ENCODE data around the gene BAD.
A peak's percentile ranks its signal among the peaks of the same experiment; 100 is the strongest.

The BAD gene

DNA sequence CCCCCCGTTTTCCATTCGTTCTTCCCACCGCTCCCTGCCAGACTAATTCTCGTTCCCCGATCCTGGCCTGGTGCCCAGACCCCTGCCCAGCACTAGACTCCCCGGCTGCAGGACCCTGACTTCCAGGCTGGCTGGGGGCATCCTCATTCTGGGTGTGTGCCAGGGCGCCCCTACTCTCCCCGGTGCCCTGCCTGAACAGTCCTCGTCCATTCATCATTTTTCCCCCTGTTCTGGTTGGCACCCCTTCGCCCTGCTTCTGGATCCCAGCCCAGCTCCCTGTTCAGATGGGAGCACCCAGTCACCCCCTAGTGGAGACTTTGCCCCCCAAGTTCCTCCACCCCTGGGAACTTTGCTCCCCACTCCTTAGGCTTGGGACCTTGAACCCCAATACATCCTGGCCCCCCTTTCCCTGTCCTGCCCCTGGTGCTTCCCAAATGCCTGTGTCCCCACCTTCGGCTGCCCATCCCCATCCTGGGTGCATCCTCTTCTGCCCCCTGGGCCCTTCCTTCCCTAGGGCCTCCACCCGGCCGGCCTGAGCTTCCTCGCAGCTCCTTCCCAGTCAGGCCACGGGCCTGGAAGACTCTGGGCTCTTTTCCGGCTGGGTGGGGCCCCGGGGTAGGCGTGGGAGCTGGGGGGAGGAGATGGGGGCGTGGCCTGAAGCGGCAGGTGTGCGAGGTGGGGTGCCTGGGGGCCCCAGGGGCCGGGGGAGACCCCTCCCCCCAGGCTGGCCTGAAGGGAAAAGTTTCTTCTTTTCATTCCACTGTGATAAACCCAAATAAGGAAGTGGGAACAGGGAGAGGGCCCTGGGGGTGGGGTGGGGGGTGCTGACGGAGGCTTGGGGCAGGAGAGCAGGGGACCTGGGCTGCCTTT lies 32.2 kb downstream of the BAD start:
- Mint-ChIP-seq H3K4me1 (peaks cover 49% of the 10 kb centered on the region), H3K36me3 (ENCODE audit: low read depth) (no peaks in the 10 kb centered on the region), H3K27ac (no peak overlapping the region), H3K4me3 (peak overlapping the region; percentile 92), H3K27me3 (ENCODE audit: low read depth, poor library complexity) (peaks cover 3% of the 10 kb centered on the region), H3K9me3 (no peaks in the 10 kb centered on the region)
- no peak for DNase-seq
- no peak for TF ChIP-seq CTCF (IDR thresholded peaks at IDR 0.05)

DNA sequence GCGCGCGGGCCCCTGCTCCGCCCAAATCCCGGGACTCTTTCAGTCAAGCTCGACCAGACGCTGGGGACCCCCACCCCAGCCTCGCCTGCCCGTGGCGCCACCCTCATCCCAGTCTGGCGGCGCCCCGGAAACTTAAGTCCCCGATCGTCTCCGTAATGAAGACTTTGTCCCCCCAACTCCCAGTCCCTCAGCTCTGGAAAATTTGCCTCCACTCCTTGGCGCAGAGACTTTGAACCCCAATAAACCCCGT lies 32.8 kb downstream of the BAD start:
- Mint-ChIP-seq H3K9me3 (no peaks in the 10 kb centered on the region), H3K27ac (no peak overlapping the region), H3K27me3 (ENCODE audit: low read depth, poor library complexity) (peaks cover 3% of the 10 kb centered on the region), H3K4me3 (peak overlapping the region; percentile 92), H3K4me1 (peaks cover 49% of the 10 kb centered on the region), H3K36me3 (ENCODE audit: low read depth) (no peaks in the 10 kb centered on the region)
- no peak for DNase-seq
- no peak for TF ChIP-seq CTCF (IDR thresholded peaks at IDR 0.05)

DNA sequence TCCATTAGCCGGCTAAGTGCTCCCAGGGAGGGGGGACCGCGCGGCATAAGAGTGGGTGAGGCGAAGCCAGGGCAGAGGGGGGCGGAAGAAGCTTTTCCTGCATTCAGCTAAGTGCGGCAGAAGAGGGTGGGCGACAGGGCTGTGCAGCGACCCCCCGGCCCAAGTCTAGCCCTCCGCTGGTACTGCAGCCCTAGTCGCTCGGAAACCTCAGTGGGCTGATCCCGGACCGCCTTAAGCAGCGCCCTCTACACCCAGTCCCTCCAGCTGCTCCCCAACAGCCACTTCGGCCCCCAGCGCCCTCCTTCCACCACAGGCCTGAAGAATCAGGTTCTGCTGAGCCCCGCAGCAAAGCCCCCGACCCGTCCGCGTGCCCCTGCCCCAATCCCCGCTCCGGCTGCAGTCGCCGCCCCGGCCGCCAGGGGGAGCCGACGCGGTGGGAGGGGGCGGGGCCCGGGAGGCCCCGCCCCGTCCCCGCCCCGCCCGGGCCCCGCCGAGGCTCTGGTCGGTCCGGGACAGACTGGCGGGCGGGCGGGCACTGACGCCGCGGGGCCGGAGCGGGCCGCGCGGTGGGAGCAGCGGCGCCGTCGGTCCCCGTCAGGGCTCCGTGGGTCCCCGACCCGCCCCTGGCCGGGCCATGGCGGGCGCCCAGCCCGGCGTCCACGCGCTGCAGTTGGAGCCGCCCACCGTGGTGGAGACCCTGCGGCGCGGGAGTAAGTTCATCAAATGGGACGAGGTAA lies 33.3 kb downstream of the BAD start, which contains the start of gene PLCB3:
TSS of gene PLCB3 (plus strand) at position 515 of the 737 bp plus-strand sequence. CDS start at position 635, 120 bp downstream.
- Mint-ChIP-seq H3K27ac (no peak within 1 kb of the TSS), H3K36me3 (ENCODE audit: low read depth) (no peaks in the 10 kb centered on the region), H3K9me3 (no peaks in the 10 kb centered on the region), H3K4me1 (peaks cover 49% of the 10 kb centered on the region), H3K27me3 (ENCODE audit: low read depth, poor library complexity) (peaks cover 3% of the 10 kb centered on the region), H3K4me3 (peak within 1 kb of the TSS; percentile 92)
- DNase-seq, result peak; percentile 79
- peak; percentile 47 for TF ChIP-seq CTCF (IDR thresholded peaks at IDR 0.05)

DNA sequence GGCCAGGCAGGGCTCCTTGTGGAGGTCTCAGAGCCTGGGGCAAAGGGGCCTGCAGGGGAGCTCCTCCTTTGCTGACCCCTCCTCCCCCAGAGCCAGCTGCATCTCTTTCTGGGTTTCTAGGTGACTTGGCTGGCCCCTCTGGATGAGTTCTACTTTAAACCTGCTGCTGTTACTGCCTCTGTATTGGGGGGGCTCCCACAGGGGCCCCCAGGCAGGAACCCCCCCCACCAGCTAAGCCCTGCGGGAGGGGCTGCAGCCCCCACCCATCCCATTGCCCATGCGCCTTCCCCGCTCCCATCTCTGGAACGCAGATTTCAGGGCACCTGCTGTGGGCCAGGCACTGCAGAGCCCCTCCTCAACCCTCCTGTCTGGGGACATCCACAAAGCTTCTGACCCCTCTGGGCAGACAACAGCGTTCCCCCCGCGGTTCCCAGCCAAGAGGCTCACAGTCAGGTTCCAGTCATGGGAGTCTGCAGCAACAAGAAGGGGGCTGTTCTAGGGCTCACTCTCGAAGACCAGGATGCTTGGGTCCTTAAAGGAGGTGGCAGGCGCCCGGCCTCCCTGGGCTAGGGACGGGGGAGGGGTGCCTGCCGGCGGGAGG lies 34.0 kb downstream of the BAD start:
- Mint-ChIP-seq H3K27ac (no peak overlapping the region), H3K36me3 (ENCODE audit: low read depth) (no peaks in the 10 kb centered on the region), H3K4me3 (peak overlapping the region; percentile 80), H3K4me1 (peaks cover 49% of the 10 kb centered on the region), H3K9me3 (no peaks in the 10 kb centered on the region), H3K27me3 (ENCODE audit: low read depth, poor library complexity) (peaks cover 3% of the 10 kb centered on the region)
- TF ChIP-seq CTCF (IDR thresholded peaks at IDR 0.05), result no peak
- no peak for DNase-seq

DNA sequence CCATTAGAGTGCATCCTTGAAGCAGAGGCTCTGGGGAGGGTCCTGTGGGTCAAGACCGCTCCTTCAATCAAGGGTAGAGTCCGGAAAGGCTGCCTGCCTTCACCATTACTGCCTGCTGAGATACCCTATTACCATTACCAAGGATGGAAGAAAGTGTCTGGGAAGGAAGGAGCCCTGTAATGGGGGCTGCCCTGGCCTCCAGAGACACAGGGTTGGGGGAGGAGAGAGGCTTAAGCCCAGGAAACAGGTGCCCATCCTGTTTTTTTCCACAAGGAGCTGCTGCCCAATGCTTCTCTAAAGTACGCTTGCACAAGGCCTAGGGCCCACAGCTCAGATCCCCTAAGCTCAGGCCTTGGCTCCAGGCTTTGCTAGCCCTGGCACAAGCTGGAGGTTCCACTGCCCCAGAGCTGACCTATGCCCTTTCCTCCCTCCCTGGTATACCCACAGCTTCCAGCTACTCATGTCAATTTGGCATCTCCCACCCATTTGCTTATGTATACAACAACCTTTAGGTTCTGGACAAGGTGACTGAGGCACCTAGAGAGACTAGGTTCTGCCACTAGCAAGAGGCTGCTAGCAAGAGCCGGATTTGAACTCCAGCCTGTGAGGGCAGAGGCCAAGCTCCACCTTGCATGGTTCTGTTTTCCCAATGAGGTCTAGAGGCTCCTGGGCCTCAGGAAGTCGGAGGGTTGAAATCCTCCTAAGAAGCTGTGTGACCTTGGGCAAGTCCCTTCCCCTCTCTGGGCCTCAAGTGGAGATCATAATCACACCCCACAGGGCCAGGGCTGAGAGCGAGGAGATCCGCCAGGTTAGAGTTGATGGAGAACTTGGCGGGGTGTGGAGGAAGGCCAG lies 34.7 kb downstream of the BAD start:
- Mint-ChIP-seq H3K36me3 (ENCODE audit: low read depth) (no peaks in the 10 kb centered on the region), H3K27me3 (ENCODE audit: low read depth, poor library complexity) (peaks cover 3% of the 10 kb centered on the region), H3K27ac (no peak overlapping the region), H3K4me3 (peak overlapping the region; percentile 34), H3K4me1 (peaks cover 45% of the 10 kb centered on the region), H3K9me3 (no peaks in the 10 kb centered on the region)
- DNase-seq, result no peak
- TF ChIP-seq CTCF (IDR thresholded peaks at IDR 0.05), result no peak

Data from nephron progenitor cell (in vitro differentiated cells).